SK-N-SH treated with all-trans-retinoic acid at 6 μM for 48 hours (cell line): ENCODE measurements around the gene RHOT2.
A peak's percentile ranks its signal among the peaks of the same experiment; 100 is the strongest.

ENCODE experiments used
- ATAC-seq: fragments of 200-7000 bp; cut with Tn5 transposase; 3 replicates; pipeline ENCODE4 v1.9.1; 2020; ENCODE audit warnings: mild to moderate bottlenecking, moderate library complexity
- ARNTL ChIP-seq: fragments of 450-650 bp; formaldehyde crosslinking; IDR thresholded peaks from 2 replicates; pipeline ENCODE4 v1.5.0; 2020; ENCODE audit warnings: low read depth, mild to moderate bottlenecking, moderate library complexity, borderline replicate concordance
- BACH2 ChIP-seq: fragments of 250-450 bp; sonication (Bioruptor Pico); IDR thresholded peaks from 2 replicates; pipeline ENCODE4 v1.9.0; 2021; ENCODE audit warnings: mild to moderate bottlenecking, borderline replicate concordance
- CSDC2 ChIP-seq: fragments of 250-450 bp; sonication (Bioruptor Pico); IDR thresholded peaks from 2 replicates; pipeline ENCODE4 v1.5.0; 2020; ENCODE audit warnings: mild to moderate bottlenecking, moderate library complexity
- ESRRG ChIP-seq: fragments of 250-450 bp; sonication (Bioruptor Pico); IDR thresholded peaks from 2 replicates; pipeline ENCODE4 v1.6.1; 2021; ENCODE audit warnings: mild to moderate bottlenecking
- GLIS3 ChIP-seq: fragments of 250-450 bp; sonication (Bioruptor Pico); IDR thresholded peaks from 2 replicates; pipeline ENCODE4 v1.5.0; 2020; ENCODE audit warnings: mild to moderate bottlenecking, moderate library complexity
- ISL1 ChIP-seq: fragments of 250-450 bp; sonication (Bioruptor Pico); IDR thresholded peaks from 2 replicates; pipeline ENCODE4 v2.1.2; 2022; ENCODE audit warnings: mild to moderate bottlenecking, moderate library complexity
- OSR1 ChIP-seq: fragments of 250-450 bp; sonication (Bioruptor Pico); IDR thresholded peaks from 2 replicates; pipeline ENCODE4 v1.8.0; 2022; ENCODE audit warnings: moderate library complexity, mild to moderate bottlenecking, inconsistent platforms
- PATZ1 ChIP-seq: fragments of 250-450 bp; sonication (Bioruptor Pico); IDR thresholded peaks from 2 replicates; pipeline ENCODE4 v1.8.0; 2020; ENCODE audit warnings: mild to moderate bottlenecking, moderate library complexity, borderline replicate concordance
- POU6F1 ChIP-seq: fragments of 250-450 bp; sonication (Bioruptor Pico); IDR thresholded peaks from 2 replicates; pipeline ENCODE4 v1.8.0; 2021; ENCODE audit warnings: low read depth, mild to moderate bottlenecking, moderate library complexity, borderline replicate concordance
- PPARA ChIP-seq: fragments of 250-450 bp; sonication (Bioruptor Pico); IDR thresholded peaks from 2 replicates; pipeline ENCODE4 v1.5.0; 2020; ENCODE audit warnings: mild to moderate bottlenecking, borderline replicate concordance
- RARB ChIP-seq: fragments of 250-450 bp; sonication (Bioruptor Pico); IDR thresholded peaks from 2 replicates; pipeline ENCODE4 v1.8.0; 2021; ENCODE audit warnings: mild to moderate bottlenecking, moderate library complexity
- SNAI2 ChIP-seq: fragments of 250-450 bp; sonication (Bioruptor Pico); IDR thresholded peaks from 2 replicates; pipeline ENCODE4 v1.5.0; 2020; ENCODE audit warnings: mild to moderate bottlenecking, moderate library complexity
- TCF4 ChIP-seq: fragments of 250-450 bp; sonication (Bioruptor Pico); IDR thresholded peaks from 2 replicates; pipeline ENCODE4 v1.8.0; 2021; ENCODE audit warnings: mild to moderate bottlenecking, moderate library complexity, borderline replicate concordance
- TOX ChIP-seq: fragments of 250-450 bp; sonication (Bioruptor Pico); IDR thresholded peaks from 2 replicates; pipeline ENCODE4 v1.8.0; 2021; ENCODE audit warnings: mild to moderate bottlenecking, moderate library complexity, borderline replicate concordance
- ZC3H10 ChIP-seq: fragments of 250-450 bp; sonication (Bioruptor Pico); IDR thresholded peaks from 2 replicates; pipeline ENCODE4 v1.5.1; 2021; ENCODE audit warnings: mild to moderate bottlenecking, moderate library complexity
- ZFP3 ChIP-seq: fragments of 250-450 bp; sonication (Bioruptor Pico); IDR thresholded peaks from 2 replicates; pipeline ENCODE4 v1.5.0; 2020; ENCODE audit warnings: mild to moderate bottlenecking, moderate library complexity
- ZFP30 ChIP-seq: fragments of 450-650 bp; formaldehyde crosslinking; IDR thresholded peaks from 2 replicates; pipeline ENCODE4 v1.5.0; 2022; ENCODE audit warnings: mild to moderate bottlenecking, moderate library complexity
- ZNF70 ChIP-seq: fragments of 450-650 bp; formaldehyde crosslinking; IDR thresholded peaks from 2 replicates; pipeline ENCODE4 v1.5.0; 2020; ENCODE audit warnings: mild to moderate bottlenecking, moderate library complexity
- ZNF8 ChIP-seq: fragments of 450-650 bp; formaldehyde crosslinking; IDR thresholded peaks from 2 replicates; pipeline ENCODE4 v1.5.0; 2020; ENCODE audit warnings: mild to moderate bottlenecking, moderate library complexity
- TF ChIP-seq, protein P1 (sequence below): fragments of 250-450 bp; sonication (Bioruptor Pico); IDR thresholded peaks from 2 replicates; pipeline ENCODE4 v1.5.1; 2021; ENCODE audit warnings: mild to moderate bottlenecking, moderate library complexity
- TF ChIP-seq, protein P2 (sequence below): fragments of 250-450 bp; sonication (Bioruptor Pico); IDR thresholded peaks from 2 replicates; pipeline ENCODE4 v1.5.1; 2020; ENCODE audit warnings: low read depth, mild to moderate bottlenecking, moderate library complexity

Gene RHOT2

GRCh38 chr16:621526-622105, 46.3 kb upstream of the RHOT2 start (continued):
- TF ChIP-seq, protein P1, sequence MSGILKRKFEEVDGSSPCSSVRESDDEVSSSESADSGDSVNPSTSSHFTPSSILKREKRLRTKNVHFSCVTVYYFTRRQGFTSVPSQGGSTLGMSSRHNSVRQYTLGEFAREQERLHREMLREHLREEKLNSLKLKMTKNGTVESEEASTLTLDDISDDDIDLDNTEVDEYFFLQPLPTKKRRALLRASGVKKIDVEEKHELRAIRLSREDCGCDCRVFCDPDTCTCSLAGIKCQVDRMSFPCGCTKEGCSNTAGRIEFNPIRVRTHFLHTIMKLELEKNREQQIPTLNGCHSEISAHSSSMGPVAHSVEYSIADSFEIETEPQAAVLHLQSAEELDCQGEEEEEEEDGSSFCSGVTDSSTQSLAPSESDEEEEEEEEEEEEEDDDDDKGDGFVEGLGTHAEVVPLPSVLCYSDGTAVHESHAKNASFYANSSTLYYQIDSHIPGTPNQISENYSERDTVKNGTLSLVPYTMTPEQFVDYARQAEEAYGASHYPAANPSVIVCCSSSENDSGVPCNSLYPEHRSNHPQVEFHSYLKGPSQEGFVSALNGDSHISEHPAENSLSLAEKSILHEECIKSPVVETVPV (CRISPR knock-in tag): no peak
- TF ChIP-seq ISL1 (no peak), GLIS3 (CRISPR knock-in tag) (no peak), BACH2 (CRISPR knock-in tag) (no peak), ARNTL (CRISPR knock-in tag) (no peak)

DNA sequence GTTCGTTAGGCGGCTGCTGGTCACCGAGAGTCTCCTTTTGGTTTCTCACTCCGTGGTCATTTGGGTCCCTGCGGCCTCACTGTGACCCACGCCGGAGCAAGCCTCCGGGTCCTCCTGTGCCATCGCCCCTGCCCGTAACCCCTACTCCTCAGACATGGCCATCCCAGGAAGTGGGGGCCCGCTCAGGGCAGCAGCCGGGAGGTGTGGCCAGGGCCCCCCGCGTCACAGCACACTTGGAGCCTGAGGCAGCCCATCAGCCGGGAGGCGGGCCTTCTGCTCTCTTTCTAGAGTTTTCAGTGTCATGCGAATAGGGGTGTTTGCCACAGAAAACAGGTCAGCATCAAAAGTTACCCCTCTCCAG, 45.0 kb upstream of the RHOT2 start:
- ATAC-seq: no peak
- no peak for TF ChIP-seq PPARA

GRCh38 chr16:624526-625070, 43.3 kb upstream of the RHOT2 start:
- no peak for TF ChIP-seq ESRRG (CRISPR knock-in tag)
- TF ChIP-seq OSR1 (CRISPR knock-in tag): no peak
- no peak for TF ChIP-seq TCF4 (CRISPR knock-in tag)
- TF ChIP-seq, protein P2, sequence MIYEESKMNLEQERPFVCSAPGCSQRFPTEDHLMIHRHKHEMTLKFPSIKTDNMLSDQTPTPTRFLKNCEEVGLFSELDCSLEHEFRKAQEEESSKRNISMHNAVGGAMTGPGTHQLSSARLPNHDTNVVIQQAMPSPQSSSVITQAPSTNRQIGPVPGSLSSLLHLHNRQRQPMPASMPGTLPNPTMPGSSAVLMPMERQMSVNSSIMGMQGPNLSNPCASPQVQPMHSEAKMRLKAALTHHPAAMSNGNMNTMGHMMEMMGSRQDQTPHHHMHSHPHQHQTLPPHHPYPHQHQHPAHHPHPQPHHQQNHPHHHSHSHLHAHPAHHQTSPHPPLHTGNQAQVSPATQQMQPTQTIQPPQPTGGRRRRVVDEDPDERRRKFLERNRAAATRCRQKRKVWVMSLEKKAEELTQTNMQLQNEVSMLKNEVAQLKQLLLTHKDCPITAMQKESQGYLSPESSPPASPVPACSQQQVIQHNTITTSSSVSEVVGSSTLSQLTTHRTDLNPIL (CRISPR knock-in tag): no peak
- no peak for TF ChIP-seq ISL1
- TF ChIP-seq, protein P1 (CRISPR knock-in tag): no peak
- no peak for TF ChIP-seq CSDC2 (CRISPR knock-in tag)
- no peak for TF ChIP-seq SNAI2 (CRISPR knock-in tag)
- TF ChIP-seq TOX: no peak
- TF ChIP-seq, all 23 proteins: peak for 0
- no peak for ATAC-seq

- no peak for TF ChIP-seq OSR1 (CRISPR knock-in tag)
- no peak for TF ChIP-seq ZC3H10
Observed at GRCh38 chr16:625117-625976, 42.6 kb upstream of the RHOT2 start.

GRCh38 chr16:625977-626765, 41.8 kb upstream of the RHOT2 start:
- TF ChIP-seq ZC3H10: no peak
- no peak for ATAC-seq

More at GRCh38 chr16:625117-625976, 42.6 kb upstream of the RHOT2 start:
- ATAC-seq: no peak

DNA sequence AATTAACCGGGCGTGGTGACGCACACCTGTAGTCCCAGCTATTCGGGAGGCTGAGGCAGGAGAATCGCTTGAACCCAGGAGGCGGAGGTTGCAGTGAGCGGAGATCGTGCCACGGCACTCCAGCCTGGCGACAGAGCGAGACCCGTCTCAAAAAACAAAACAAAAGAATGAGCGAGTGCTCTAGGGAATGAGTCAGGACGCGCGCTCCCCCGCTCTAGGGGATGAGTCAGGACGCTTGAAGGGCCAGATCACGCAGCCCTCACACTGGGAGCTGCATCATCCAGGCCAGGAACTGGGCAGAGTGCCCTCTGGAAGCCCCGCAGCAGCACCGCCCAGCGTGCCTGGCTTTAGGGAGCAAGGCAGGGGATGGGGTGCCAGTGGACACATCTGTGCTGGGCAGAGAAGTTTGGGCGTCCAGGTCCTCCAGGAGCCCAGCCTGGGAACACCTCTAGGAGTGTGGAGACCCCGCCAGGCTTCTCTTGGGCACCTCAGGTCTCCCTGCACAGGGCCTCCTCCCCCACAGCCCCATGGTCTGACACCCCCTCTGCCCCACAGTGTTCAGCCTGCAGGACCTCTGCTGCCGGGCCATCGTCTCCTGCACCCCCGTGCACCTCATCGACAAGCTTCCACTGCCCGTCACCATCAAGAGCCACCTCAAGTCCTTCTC, 41.0 kb upstream of the RHOT2 start:
- ATAC-seq: peak; percentile 91
- TF ChIP-seq GLIS3 (CRISPR knock-in tag) (no peak), ZFP3 (CRISPR knock-in tag) (no peak), ESRRG (CRISPR knock-in tag) (no peak), RARB (CRISPR knock-in tag) (no peak), ARNTL (CRISPR knock-in tag) (no peak), OSR1 (CRISPR knock-in tag) (no peak), PATZ1 (CRISPR knock-in tag) (no peak), ZNF70 (CRISPR knock-in tag) (no peak), BACH2 (CRISPR knock-in tag) (no peak), ZFP30 (CRISPR knock-in tag) (no peak), TOX (no peak), ZNF8 (CRISPR knock-in tag) (no peak), POU6F1 (no peak)
